GM13977 (cell line): ENCODE results near the gene OR52E1.
"Not testable (repeated sequence)": the region's sequence is repeated elsewhere in the genome, so short reads cannot be mapped to it uniquely, and the experiment has no call there.

Source experiments
- DNase-seq: peaks from one replicate; pipeline ENCODE4 v3.0.0; 2012; ENCODE audit warnings: low spot score
- CTCF ChIP-seq: IDR thresholded peaks from 2 replicates; pipeline ENCODE4 v1.5.1; 2012; ENCODE audit warnings: mild to moderate bottlenecking, control low read depth; ENCODE audit not compliant: insufficient read depth; ENCODE audit errors: extremely low read depth, missing control alignments
- in situ Hi-C: fragments of 300-500 bp; cut with MboI; formaldehyde crosslinking; loops from one replicate; pipeline ENCODE4 v1.12.0; 2022; ENCODE audit warnings: low sequenced_read_pairs, low pct_unique_long_range_greater_than_20kb, mixed read lengths, inconsistent platforms; ENCODE audit not compliant: unreplicated experiment

Gene OR52E1

GRCh38 chr11:5043380-5043779 is 26.0 kb upstream of the OR52E1 start:
- TF ChIP-seq CTCF, result no peak
- no peak for DNase-seq
- in situ Hi-C loops, result no loop called here

DNA sequence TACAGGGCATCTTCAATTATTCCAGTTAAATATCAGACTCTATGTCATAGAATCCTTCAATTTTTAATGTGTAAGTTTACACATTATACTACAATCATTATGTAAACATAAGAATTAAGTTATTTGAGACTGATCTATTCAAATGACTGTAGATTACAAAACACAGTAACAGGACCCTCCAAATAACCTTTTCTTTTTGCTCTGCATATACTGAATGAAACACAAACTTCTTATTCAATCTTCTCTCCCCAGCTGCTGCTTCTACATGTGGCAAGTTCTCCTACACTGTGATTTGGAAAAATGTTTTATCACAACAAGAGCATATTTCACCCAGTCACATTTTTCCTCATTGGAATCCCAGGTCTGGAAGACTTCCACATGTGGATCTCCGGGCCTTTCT is 23.1 kb upstream of the OR52E1 start, which contains the start of gene OR52J3:
OR52J3 (plus strand) TSS at position 301 of the 400 bp plus-strand sequence; CDS start at position 301, 0 bp downstream.
- in situ Hi-C loops, result no loop called here
- DNase-seq, result no peak
- TF ChIP-seq CTCF, result no peak

DNA sequence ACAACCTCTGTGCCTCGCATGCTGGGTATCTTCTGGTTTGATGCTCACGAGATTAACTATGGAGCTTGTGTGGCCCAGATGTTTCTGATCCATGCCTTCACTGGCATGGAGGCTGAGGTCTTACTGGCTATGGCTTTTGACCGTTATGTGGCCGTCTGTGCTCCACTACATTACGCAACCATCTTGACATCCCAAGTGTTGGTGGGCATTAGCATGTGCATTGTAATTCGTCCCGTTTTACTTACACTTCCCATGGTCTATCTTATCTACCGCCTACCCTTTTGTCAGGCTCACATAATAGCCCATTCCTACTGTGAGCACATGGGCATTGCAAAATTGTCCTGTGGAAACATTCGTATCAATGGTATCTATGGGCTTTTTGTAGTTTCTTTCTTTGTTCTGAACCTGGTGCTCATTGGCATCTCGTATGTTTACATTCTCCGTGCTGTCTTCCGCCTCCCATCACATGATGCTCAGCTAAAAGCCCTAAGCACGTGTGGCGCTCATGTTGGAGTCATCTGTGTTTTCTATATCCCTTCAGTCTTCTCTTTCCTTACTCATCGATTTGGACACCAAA is 22.5 kb upstream of the OR52E1 start:
- no peak for DNase-seq
- no peak for TF ChIP-seq CTCF
- in situ Hi-C loops, result no loop called here

GRCh38 chr11:5058679-5059078 is 10.7 kb upstream of the OR52E1 start:
- DNase-seq, in situ Hi-C loops: not testable (repeated sequence)

DNA sequence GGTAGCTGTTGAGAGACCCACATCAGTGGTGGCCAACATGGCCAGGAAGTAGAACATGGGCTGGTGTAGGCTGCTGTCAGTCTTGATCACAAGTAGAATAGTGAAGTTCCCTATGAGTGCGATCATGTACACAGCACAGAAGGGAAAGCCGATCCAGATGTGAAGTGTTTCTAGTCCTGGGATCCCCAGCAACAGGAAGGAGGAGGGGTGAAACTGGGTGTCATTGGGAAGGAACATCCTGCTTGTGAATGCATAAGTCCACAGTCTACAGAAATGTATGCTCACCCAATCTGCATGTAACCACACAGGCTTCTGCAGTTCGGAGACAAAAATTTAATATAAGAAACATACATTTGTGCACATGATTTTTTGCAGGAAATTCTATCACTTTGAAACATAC is 10.0 kb upstream of the OR52E1 start, which contains the start of gene OR52E2:
OR52E2 (minus strand) TSS at position 237 of the 400 bp plus-strand sequence; CDS start at position 237, 0 bp downstream.
- in situ Hi-C loops, result no loop called here
- DNase-seq, result no peak
- no peak for TF ChIP-seq CTCF

DNA sequence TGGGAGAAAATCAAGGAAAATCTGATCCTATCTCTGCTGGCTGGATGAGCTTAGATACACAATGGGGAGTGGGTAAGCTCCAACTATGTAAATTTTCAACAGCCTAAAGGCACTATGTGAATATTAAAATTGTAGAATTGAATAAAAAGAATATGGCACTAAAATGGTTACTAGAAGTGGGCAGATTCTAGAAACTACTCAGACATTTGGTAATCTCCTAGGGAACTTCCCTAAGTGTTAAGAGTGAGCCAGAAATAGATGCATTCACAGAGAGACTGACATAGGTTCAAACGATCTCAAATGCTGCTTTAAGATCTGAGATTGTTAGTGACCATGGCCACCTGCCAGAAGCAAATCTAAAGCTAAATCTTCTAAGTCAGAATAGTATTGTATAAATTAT is 4.3 kb upstream of the OR52E1 start:
- DNase-seq, result peak; percentile 3
- TF ChIP-seq CTCF, result no peak

DNA sequence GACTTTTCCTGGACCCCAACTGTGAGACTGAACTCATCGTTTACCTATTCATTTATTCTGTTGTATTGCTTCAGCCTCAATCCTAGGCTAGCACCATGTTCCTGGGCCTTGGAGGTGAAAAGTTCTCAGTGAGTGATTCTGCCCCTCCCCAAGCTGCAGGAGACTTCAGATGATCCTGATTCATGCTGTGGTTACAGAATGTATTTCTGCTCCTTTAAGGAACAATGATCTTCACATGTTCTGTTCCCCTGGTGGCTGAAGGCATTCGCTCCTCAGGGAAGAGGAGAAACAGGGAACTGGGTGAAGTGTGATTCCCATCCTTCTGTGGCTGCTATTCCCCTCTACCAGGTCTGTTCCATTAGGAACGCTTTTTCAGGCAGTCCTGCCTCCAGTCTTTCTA is 2.4 kb downstream of the OR52E1 start:
- no peak for DNase-seq

More for the DNA sequence above, 4.3 kb upstream of the OR52E1 start:
- in situ Hi-C loops, result no loop called here

More for the DNA sequence above, 2.4 kb downstream of the OR52E1 start:
- in situ Hi-C loops, result no loop called here
- TF ChIP-seq CTCF, result no peak
